HTR-8/SVneo (cell line): ENCODE data around the gene CDK5RAP1.

Experiments
- DNase-seq: peaks from one replicate; pipeline ENCODE4 v3.0.0; 2011; ENCODE audit warnings: low spot score, mixed read lengths; ENCODE audit not compliant: insufficient read length
- FAIRE-seq: peaks from 2 replicates; lab custom pipeline; 2011; peaks lifted over from hg19 to GRCh38; lab: Jason Lieb, UNC

The CDK5RAP1 gene

DNA sequence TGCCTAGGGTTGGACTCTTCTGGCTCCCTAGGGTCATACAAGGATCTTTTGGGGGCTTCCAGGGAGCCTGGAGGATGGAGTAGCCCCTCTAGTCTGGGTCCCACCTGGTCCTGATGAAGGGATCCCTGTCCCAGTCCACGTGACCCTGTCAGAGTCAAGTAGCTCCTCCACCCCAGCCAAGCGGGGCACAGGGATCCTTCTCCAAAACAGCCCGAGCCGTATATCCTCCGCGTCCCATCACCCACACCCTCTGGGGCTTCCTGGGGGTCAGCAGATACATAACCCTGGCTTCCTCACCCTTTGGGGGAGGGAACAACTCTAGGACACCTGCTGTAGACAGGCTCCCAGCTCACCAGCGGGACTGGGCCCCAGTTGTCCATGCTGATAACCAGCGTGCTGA, 90.3 kb downstream of the CDK5RAP1 start:
- FAIRE-seq (no peak), DNase-seq (no peak)

DNA sequence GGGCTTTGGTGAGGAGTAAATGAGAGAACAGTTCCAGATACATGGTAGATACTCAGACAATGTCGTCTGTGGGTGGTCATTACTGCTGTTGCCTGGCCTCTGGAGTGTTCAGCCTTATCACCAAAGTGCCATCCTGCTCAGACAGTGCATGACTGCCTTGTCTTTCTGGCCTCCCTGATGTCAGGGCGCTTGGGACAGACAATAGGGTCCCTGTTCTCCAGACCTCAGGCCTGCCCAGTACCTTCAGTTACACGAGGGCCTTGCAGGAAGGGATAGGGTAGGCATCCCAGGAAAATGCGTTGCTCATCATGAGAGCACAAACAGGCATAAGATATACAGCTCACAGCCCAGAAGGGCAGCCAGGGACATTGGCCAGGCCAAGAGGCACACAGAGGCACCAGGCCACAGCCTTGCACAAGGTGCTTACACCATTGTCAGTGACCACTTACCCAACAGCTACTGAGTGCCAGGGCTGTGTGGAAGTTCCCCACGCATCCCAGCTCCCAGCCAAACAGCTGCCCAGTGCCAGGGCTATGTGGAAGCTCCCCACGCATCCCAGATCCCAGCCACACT, 90.9 kb downstream of the CDK5RAP1 start:
- DNase-seq (no peak), FAIRE-seq (peak; percentile 69)

DNA sequence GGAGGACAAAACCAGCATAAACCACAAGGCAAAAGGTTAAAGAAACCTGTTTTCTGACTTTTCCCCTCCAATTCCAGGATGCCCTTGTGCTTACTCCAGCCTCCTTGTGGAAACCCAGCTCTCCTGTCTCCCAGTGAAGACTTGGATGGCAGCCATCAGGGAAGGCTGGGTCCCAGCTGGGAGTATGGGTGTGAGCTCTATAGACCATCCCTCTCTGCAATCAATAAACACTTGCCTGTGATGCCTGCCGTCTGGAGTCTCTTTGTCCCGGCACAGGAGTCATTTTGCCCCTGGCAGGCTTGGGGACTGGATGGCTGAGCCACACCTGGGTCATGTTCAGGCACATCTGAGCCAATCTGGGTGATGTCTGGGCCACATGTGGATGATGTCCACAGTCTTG, 91.7 kb downstream of the CDK5RAP1 start:
- DNase-seq: no peak
- no peak for FAIRE-seq
